NOMO-1 treated with DMSO at 0.1 percent for 48 hours (cell line): ENCODE data around the gene SLC16A7.
"Not testable (repeated sequence)": the region's sequence is repeated elsewhere in the genome, so short reads cannot be mapped to it uniquely, and the experiment has no call there.

Source experiments
- DNase-seq: peaks from one replicate; lab custom pipeline; 2025; ENCODE audit not compliant: unreplicated experiment; lab: John Stamatoyannopoulos, UW

SLC16A7 gene, protein sequence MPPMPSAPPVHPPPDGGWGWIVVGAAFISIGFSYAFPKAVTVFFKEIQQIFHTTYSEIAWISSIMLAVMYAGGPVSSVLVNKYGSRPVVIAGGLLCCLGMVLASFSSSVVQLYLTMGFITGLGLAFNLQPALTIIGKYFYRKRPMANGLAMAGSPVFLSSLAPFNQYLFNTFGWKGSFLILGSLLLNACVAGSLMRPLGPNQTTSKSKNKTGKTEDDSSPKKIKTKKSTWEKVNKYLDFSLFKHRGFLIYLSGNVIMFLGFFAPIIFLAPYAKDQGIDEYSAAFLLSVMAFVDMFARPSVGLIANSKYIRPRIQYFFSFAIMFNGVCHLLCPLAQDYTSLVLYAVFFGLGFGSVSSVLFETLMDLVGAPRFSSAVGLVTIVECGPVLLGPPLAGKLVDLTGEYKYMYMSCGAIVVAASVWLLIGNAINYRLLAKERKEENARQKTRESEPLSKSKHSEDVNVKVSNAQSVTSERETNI

DNA sequence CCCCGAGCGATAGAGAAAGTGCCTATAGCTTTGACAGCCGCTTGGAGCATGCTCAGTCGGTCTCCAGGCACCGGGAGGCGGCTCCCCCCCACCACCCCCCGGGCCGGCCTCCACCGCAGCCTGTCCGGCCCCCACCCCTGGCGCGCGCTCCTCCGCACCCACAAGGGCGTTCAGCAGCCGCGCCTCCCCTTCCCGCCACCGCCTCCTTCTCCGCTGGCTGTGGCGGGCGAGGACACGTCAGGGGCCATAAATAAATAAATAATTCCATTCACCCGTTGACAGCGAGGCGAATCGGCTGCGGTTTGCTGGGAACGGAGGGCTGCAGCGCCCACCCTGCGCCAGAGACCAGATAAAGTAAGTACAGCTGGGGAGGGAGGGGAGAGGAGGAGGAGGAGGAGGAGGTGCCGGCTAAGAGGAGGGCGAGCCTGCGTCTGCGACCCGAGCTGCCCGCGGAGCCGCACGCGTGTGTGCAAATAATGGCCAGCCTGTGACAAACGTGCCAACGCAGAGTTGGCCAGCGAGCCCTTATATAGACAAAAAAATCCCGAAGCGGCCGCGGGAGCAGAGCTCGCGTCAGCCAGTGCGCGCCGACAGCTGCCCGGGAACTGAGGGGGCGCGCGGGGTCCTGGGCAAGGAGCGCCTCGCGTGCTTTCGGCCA, at the start of gene SLC16A7:
Gene SLC16A7, plus strand, starts transcription at position 147 of the 658 bp plus-strand sequence. CDS start 108,773 bp downstream, outside the sequence.
- peak; percentile 80 for DNase-seq

DNA sequence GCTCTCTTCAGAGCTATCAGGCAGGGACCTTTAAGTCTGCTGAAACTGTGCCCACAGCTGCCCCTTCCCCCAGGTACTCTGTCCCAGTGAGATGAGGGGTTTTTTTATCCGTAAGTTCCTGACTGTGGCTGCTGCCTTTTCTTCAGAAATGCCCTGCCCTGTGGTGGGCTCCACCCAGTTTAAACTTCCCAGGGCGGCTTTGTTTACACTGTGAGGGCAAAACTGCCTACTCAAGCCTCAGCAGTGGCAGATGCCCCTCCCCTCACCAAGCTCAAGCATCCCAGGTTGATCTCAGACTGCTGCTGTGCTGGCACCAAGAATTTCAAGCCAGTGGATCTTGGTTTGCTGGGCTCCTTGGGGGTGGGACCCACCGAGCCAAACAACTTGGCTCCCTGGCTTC, 46.9 kb upstream of the SLC16A7 start:
- DNase-seq = no peak

DNA sequence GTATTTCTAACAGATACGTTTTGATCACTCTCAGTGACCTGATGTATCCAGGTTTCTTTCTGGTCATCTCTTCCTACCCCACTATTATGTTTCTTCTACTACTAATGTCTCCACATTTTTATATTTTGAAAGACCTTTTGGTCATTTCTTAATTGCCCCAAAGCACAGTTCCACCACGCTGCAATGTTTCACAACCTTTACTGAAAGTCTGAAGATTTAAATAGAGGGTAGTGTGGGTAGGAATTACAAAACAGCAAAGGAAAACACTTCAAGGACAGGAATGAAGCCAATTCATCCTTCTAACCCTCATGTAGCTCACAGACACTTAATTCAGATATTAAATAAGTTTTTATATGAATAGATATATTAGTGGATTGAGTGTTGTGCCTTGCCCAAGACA, 36.1 kb upstream of the SLC16A7 start:
- DNase-seq = no peak

DNA sequence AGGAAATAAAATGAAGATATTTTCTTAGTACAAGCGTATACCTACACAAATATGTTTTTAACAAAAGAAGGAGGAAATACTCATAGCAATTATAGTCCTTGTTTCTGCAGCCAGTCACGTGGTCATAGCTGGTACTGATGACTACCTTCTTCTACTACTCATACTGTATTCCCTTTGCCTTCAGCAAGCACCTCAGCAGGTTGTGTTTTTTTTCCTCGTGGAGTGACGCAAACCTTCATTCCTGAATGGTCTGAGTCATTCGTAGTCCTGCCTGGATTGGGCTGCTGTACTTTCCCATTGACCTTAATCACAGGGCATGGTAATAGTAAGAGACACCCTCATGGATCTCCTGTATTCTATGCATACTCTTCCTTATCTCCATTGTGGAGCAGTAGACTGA, 25.7 kb upstream of the SLC16A7 start:
- DNase-seq = no peak

DNA sequence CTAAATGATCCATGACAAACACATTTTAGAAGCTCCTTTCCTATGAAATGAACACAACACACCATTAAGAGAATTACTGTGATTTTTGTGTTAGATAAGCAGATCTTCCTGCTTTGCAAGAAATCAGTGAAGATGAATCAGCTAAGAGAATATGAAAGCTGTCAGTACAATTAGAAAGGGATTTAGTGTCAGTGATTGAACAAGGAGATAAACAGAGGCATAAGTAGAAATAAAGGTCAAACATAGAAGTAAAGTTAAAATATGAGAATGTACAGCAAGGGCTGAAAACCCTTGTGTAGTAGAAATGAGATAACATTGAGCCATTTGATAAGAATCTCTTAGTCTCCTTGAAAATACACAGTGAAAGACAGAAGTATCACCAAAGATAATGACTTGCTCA, 21.4 kb upstream of the SLC16A7 start:
- no peak for DNase-seq

DNA sequence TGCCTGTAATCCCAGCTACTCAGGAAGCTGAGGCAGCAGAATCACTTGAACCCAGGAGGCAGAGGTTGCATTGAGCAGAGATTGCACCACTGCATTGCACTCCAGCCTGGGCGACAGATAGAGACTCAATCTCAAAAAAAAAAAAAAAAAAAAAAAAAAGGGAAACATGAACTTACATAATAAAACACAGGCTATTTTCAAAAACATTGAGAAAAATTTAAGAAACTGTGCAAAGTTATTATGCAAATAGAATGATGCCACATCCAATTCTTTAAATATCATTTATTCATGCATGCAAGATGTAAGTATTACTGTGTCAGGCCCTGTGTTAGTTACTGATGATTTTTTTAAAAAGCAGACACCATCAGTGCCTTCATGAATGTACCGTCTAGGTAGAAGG, 20.0 kb upstream of the SLC16A7 start:
- DNase-seq = no peak

DNA sequence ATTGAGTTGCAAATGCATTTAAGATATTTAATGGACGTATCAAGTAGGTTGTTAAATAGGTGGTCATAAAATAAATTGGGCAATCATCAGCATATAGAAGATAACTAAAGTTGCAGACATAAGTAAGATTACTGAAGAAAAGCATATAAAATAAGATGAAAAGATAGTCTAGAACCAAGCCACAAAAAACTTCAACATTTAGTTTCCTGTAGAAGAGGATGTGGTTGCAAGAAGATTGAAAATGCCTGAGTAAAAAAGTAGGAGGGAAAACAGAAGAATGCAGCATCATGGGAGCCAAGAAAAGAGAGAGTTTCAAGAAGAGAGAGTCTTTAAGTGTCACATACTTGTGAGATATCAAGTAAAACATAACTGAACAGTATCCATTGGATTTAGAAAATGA, 17.6 kb upstream of the SLC16A7 start:
- no peak for DNase-seq

DNA sequence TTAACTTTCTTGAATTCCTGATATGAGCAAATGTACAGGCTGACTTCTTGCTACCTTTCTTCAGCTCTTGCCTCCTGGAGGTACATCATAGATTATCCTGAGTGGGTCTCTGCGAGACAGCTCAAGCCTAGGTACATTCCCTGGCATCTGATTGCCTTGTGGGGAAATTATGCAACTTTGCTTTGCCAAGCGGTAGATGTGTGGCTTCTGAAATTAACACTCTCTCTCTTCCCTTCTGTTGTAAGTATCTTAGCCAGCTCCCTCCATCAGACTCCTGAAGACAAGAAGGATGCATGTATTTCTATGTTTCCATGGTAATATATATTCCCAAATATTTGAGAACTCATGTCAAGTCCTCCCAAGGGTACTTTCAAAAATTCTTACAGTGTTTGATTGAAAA, 16.2 kb upstream of the SLC16A7 start:
- DNase-seq = no peak

DNA sequence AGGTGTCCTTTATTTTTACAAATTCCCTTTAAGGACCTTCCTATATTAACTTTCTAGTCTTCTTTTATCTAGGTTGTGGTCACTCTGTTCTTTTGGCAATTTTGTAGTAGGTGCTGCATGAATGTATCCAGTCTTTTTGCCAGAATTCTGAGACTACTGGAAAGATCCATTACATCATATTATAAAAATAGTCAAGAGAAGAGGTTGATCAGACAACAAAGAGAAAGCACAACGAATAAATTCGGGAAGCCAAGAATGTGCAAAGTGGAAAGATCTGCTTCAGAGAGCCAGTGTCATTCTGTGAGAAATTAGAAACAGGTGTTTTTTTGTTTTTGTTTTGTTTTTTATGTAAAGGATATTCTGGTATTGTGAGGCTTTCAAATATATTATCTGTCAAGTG, 15.8 kb upstream of the SLC16A7 start:
- DNase-seq = no peak

DNA sequence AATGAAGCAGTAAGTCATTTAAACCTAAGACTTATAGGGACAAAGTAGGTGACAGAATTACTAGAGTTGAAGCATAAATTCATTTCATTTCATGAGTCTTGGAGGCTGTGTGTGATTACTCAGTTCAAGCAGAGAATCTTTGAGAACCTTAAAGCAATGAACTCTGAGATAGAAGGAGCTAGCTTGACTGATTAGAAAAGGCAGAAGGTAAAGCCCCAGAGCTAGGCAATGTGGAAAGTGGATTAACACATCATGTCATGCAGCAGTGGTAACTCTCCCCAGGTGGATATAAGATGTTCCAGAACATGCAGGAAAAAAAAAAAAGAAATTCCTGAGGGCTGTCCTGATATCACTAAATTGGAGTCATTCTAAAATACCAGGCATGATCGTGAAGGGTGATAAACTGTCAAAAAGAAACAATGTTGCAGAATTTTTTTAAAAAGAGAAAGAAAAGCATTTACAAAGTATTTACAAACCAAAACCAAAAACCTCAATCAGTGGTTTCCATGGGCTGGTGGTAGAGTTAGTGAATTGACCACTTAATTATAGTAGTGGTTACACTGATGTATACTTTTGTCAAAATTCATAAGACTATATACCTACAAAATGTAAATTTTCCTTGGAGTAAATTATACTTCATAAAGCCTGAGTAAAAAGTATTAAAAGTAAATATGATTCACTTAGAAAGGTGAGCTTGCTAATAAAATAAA, 12.7 kb upstream of the SLC16A7 start:
- DNase-seq = no peak

DNA sequence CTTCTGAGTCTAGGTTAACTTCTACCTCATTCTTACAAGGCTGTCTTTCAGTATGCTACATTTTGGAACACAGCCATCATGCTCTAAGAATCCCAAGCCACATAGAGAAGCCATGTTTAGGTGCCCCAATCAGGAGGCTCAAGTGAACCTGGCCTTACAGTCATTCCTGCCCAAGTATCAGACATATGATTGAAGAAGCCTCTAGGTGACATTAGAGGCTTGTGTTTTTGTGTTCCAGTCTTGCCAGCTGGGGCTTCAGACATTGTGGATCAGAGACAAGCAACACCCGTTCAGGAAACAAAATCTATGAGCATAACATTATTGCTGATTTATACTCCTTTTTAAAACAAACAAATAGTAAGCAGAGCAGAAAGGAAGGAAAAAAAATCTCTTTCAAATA, 8.1 kb upstream of the SLC16A7 start:
- no peak for DNase-seq

DNA sequence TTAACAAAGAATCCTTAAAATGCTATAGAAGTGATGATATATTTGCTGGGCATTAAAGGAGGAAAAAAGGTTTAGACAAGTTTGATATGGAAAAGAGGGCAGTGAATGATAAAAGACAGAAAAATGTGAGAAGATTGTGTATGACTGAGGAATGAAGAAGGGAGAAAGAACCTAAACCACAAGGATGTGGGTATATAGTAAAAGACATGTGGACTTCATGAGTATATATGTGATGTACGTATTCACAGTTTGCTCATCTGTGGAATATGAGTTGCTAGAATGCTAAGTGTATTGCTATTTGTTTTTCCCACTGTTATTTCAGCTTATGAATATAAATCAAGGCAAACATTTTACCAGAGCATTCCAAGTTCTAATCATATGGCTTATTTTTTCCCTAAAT, 2.1 kb upstream of the SLC16A7 start:
- no peak for DNase-seq

DNA sequence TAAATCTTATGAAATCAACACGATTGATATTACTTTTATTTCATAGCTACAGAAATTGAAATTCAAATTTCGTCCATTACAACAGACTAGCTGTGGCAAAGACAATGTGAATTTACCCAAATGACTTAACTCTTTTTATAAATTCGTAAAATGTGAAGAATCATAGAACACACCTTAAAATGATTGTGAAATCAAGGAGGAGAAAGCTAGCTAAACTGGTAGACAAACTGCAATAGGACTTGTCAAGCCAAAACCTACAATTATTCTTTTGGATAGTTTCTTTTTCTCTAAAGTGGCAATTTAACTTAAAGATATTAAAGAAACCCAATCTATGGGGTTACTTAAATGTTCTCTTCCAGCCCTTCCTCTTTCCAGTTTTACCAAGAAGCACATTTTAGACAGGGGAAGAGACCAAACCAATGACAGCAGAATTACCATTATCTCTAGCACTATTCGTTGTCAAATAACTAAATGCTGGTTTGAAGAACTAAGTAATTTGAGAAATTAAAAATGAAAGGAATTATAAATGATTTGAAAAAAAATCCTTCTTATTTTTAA, 807 bp upstream of the SLC16A7 start:
- peak; percentile 32 for DNase-seq

DNA sequence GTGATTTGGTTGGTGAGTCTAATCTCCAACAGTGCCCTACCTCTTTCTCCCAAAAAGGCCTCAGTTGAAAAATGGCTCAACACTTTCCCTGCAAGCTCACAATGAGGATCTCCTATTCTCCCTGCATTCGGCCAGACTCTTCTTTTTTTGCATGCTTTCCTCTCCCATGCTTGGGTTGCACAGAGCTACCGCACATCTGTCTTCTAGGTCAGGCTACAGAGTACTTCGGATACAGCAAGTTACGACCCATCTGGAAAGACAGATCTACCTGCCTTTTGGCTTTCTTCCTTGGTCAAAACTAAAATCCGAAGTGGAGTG, 305 bp upstream of the SLC16A7 start:
- DNase-seq = no peak

DNA sequence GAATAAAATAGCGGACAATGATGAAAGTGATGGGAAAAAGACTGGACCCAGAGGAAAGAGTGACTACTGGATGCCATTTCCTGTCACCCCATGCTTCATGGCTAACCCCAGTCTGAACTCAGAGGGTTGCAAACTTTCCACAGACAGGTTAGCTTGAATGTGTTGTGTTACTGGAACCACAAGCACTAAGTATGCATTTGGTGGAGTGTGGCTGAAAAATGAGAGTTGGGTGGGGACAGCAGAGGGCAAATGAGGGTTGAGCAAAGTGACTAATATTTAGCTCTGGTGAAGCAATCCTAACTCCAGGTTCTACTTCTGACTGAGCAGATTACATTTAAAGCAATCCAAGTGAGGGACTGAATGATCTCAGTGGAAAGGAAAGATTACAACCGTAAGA, 1.6 kb downstream of the SLC16A7 start:
- DNase-seq = peak; percentile 95

DNA sequence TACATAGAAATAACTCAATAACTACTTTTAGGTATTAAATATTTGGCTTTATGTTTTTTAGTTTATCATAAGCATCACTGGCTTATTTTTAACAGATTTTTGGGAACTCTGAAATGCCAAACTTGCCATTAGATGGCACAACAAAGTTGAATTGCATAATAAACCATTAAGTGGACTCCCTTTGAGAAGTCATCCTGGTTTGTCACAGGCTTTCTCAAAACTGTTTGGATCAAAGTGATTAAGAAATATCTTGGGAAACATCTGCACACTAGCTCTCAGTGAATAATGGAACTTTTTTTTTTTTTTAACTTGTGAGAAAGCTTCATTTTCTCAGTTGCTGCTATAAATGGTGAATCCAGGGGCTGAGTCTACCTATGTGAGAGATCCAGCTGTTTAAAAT, 4.3 kb downstream of the SLC16A7 start:
- no peak for DNase-seq

DNA sequence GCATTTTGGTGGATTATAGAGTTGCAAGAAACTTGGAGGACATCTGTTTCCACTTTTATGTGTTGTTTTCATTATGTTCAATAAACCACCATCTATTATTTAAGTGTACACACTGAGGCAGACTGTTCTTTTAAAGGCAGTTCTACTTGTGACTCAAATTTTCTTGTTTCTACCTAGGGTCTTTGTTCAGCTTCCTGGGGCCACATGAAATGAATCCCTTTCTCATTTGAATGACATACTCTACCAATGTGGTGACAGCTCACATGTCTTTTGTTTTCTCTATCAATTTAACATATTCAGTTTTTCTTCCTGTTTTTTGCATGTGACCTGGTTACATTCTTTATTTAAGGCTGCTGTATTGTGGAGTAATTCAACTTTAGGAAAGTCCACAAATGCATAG, 7.9 kb downstream of the SLC16A7 start:
- no peak for DNase-seq

DNA sequence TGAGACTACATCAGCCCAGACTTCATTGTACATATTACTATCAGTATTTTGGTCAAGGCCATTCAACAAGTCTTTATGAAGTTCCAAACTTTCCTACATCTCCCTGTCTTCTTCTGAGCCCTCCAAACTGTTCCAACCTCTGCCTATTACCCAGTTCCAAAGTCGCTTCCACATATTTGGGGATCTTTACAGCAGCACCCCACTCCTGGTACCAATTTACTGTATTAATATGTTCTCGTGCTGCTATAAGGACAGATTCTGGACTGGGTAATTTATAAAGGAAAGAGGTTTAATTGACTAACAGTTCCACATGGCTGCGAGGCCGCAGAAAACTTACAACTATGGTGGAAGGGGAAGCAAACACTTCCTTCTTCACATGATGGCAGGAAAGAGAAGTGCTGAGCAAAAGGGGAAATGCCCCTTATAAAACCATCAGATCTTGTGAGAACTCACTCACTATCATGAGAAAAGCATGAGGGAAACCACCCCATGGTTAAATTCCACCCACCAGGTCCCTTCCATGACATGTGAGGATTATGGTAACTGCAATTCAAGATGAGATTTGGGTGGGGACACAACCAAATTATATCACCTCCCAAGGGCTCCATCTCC, 17.1 kb downstream of the SLC16A7 start:
- not testable (repeated sequence) for DNase-seq

DNA sequence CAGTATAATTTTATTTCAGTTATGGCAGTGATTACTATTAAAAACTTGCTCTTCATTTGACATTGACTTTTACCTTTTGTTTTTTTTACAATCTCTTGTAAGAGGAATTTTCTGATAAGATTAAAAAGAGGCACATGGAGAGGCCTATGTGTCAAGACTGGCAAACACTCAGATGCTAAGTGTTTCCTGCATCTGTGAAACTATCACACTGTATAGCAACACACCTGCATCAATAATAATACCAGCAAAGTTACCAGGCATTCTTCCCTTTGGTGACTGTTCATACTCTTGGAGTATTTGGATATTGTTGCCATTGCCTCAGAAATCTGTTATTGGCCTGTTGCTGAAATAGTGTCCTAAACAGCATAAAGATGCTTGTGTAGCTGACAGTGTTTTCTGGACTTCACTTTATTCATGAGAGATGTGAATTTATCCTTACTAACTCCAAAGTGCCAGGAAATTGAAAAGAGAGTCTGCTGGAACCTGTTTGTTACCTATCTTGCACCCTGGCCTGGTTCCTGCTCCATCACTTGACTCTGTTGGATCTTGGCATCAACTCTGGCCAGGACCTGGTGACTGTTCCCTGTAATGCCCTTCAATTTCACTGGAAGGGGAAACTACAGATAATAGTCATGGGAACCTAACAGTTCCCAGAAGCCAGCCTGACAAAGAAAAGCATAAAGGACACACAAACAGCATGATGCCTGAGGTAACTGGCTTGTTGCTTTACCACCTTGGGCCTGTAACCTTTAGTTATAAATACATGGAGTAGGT, 19.8 kb downstream of the SLC16A7 start:
- no peak for DNase-seq

DNA sequence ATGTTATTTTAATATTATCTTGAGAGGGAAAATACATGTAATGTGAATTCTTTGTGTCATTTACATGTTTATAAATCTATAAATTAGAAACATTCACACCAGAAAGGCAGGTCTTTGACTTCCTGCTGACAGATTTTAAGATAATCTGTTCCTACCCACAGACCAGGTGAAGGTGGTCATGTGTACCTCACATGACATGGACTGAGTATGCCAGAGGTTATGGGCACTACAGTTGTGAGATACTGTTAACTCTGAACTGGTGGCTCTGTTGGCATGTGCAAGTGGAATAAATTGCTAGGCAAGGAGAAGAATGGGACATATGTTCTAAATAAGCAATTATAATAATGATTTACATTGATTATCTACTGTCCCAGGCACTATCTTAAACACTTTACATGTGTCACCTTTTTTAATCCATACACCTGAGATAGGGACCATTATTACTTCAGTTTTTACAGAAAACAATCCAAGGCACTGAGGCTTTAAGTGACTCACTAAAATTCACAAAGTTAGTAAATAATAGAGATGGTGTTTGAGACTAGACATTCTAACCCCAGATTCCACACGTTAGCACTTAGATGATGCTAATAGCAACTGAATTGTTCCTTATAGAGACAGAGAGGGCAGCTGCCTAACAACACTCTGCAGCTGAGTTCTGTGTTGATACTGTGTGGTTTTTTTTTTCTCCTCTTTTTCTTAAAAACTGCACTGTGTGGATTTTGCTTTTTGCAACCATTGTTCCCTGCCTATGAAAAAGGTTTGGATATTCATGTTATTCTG, 23.8 kb downstream of the SLC16A7 start:
- DNase-seq = no peak
